Adrenal gland (tissue), 12 donors: ENCODE results near the gene NIPAL4. TPM values are rescaled to one million over a fixed set of nuclear protein-coding genes. Genes with fewer than 3 reads are reported as not detected.
"Not testable (repeated sequence)": the region's sequence is repeated elsewhere in the genome, so short reads cannot be mapped to it uniquely, and the experiment has no call there.

Source experiments
- DNase-seq, 7 donors: peaks; one replicate each; pipeline ENCODE4 v3.0.0-alpha.2; 2019 to 2020
- H3K27ac ChIP-seq, 5 donors: fragments of 200-600 bp; sonication (generic) in 4 of 5; 1 replicate in 3 of 5; 2 replicates in 2 of 5; pipeline versions ENCODE4 v1.5.1 to v1.8.0; 2016 to 2020; ENCODE audit warnings: mild to moderate bottlenecking in 1 of 5
- H3K27me3 ChIP-seq: fragments of 200-600 bp; 2 replicates; pipeline ENCODE4 v1.8.0; 2021
- H3K36me3 ChIP-seq, 2 donors: fragments of 200-600 bp; replicated peaks in 1 of 2; 1 replicate in 1 of 2; 2 replicates in 1 of 2; pipeline versions ENCODE4 v1.5.1 to v1.8.0; 2018 to 2022
- H3K4me1 ChIP-seq, 2 donors: fragments of 200-600 bp; replicated peaks in 1 of 2; 1 replicate in 1 of 2; 2 replicates in 1 of 2; pipeline versions ENCODE4 v1.5.1 to v1.8.0; 2018 to 2021
- H3K4me3 ChIP-seq, 4 donors: fragments of 200-600 bp; sonication (generic) in 3 of 4; one replicate each; pipeline ENCODE4 v1.5.1; 2016 to 2018
- H3K9me3 ChIP-seq, 3 donors: fragments of 200-600 bp; sonication (generic) in 1 of 3; replicated peaks in 1 of 3; 1 replicate in 2 of 3; 2 replicates in 1 of 3; pipeline versions ENCODE4 v1.5.1 to v1.8.0; 2016 to 2021
- POLR2A ChIP-seq, 2 donors: fragments of 450-650 bp; IDR thresholded peaks; one replicate each; pipeline ENCODE4 v1.6.1; 2017; ENCODE audit warnings: antibody characterized with exemption in 2 of 2, mild to moderate bottlenecking in 2 of 2, moderate library complexity in 1 of 2
- WGBS, 4 donors: extraction: QIAGEN DNeasy Blood & Tissue Kit in 2 of 4; methylation state at CpG; one replicate each; pipeline versions ENCODE4 v1.1.5 to v1.1.7; 2013 to 2017; 5-methylcytosine and 5-hydroxymethylcytosine counted together
- intact Hi-C, 2 donors: fragments of 100-400 bp; cut with DNase I; formaldehyde crosslinking; loops; one replicate each; pipeline versions ENCODE4 v1.14.1 to v1.15.0; 2022 to 2023
- polyA plus RNA-seq, 3 donors: library from polyadenylated mRNA; stranded (reverse); fragments of 200-250 nt in 2 of 3; fragments of 350-450 nt in 1 of 3; fragmentation: Illumina TruSeq in 1 of 3; extraction: RNeasy Lipid Tissue Mini Kit (QIAGEN cat#74804) in 1 of 3; gene quantifications; one replicate each; pipeline ENCODE4 v1.2.3, GENCODE V29; 2013 to 2014
- total RNA-seq, 9 donors: library from RNA; depleted of rRNA in 4 of 9; stranded (reverse); fragments of >200 nt in 4 of 9; fragments of 120-200 nt in 1 of 9; fragmentation: NEBNext Ultra II Directional in 1 of 9; extraction: Animal tissue kit (Norgen Biotek cat#: 25700) in 1 of 9; gene quantifications; one replicate each; pipeline versions ENCODE4 v1.1.0 to v1.2.4, GENCODE V29; 2013 to 2023
- TF ChIP-seq, protein P1 (sequence below), 6 experiments: fragments of 450-650 bp in 4 of 6; fragments of 200-600 bp in 2 of 6; sonication (generic) in 1 of 6; IDR thresholded peaks; 1 replicate in 5 of 6; 2 replicates in 1 of 6; pipeline versions ENCODE4 v1.5.1 to v1.8.0; 2016 to 2021; ENCODE audit warnings: antibody characterized with exemption in 6 of 6, mild to moderate bottlenecking in 2 of 6, moderate library complexity in 1 of 6
- donor health status: healthy with polysubstance abuse.
- donor health status: Bipolar disorder and iron deficiency.
- donor health status: DM: yes; HTN: yes; CAD: no.
- donor health status: DM: no; HTN: no; CAD: no.
- donor health status: DM: no; HTN: no; CAD: no.
- donor health status: DM: yes; HTN: yes; CAD: no.

Gene NIPAL4
- total and polyA plus RNA-seq, 12 donors = 0.08 to 0.20 (median 0.12) TPM; not detected in 8

DNA sequence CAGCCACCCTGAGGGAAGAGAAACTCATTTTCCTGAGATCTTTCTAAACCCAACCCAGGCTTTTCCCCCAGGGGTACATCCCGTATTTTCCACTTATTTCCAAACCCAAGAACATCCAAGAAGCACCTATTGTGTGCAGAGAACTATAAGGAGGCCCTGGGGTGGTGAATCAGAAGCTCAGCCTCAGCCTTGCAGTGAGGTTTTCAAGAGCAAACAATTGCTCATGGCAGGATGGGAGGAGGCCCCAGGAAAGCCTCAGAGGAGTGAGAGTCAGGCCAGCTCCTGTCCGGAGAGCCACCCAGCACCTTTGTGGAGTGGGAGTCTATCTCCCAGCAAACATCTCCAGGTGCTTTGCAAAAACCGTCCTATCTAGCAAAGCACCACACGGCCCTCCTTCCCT lies 19.2 kb downstream of the NIPAL4 start:
- no peak overlapping the region for H3K27ac ChIP-seq

DNA sequence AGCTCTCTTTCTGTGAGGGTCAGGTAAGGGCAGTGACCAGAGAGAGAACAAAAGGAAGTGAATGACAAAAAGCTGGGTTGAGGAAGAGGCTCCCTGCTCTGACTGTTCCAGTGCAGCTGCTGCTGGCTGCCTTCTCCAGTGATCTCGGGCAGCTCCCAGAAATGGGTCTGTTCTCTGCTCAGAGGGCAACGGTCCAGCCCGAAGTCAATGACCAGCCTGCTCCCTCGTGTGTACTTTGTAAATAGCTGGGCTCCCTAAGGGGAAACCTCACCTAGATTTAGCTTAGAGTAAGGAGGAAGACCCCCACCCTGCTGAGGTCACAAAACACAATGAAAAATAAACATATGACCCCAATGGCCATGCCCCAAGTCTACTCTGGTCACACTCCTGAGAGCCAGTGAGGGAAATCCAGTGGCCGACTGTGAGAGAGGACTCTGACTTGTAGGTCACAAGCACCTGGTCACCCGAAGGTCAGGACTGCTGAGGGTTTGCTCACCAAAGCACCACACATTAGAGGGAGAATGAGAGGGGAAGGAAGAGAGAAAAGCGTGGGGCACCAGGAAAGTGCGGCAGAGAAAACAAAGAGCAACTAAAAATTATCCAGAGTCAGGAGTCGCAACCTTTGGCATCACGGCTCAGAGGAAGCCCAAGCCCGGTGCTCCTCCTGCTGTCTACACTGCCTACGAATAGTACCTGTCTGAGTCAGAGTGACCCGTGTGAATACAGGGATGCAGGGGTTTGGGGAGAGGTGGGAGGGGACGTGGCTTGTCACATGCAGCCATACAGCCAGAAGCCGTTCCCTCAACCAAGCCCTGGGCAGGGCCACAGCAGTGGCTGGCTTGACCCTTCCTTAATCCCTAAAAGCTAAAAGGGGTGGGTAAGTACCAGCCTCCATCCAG lies 19.8 kb downstream of the NIPAL4 start:
- Histone ChIP-seq H3K9me3 (no peaks in the 10 kb centered on the region), H3K36me3 (peaks cover 0 to 7% of the 10 kb centered on the region in 2 donors), H3K4me3 (no peak overlapping the region), H3K27me3 (no peaks in the 10 kb centered on the region), H3K27ac (no peak overlapping the region), H3K4me1 (no peaks in the 10 kb centered on the region)
- no peak for DNase-seq
- intact Hi-C loops = loop anchor here (5.0 to 10.0 kb wide), 2 partner anchors 138 to 155 kb away; no protein-coding TSS in a partner anchor
- 77 to 85% (median 80%) methylated on average over 14 to 15 of the region's 15 CpGs for WGBS, 4 donors
- TF ChIP-seq, protein P1, sequence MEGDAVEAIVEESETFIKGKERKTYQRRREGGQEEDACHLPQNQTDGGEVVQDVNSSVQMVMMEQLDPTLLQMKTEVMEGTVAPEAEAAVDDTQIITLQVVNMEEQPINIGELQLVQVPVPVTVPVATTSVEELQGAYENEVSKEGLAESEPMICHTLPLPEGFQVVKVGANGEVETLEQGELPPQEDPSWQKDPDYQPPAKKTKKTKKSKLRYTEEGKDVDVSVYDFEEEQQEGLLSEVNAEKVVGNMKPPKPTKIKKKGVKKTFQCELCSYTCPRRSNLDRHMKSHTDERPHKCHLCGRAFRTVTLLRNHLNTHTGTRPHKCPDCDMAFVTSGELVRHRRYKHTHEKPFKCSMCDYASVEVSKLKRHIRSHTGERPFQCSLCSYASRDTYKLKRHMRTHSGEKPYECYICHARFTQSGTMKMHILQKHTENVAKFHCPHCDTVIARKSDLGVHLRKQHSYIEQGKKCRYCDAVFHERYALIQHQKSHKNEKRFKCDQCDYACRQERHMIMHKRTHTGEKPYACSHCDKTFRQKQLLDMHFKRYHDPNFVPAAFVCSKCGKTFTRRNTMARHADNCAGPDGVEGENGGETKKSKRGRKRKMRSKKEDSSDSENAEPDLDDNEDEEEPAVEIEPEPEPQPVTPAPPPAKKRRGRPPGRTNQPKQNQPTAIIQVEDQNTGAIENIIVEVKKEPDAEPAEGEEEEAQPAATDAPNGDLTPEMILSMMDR (IDR thresholded peaks at IDR 0.05) = no peak
- TF ChIP-seq POLR2A (IDR thresholded peaks at IDR 0.05) = no peak

More for the DNA sequence above, 19.2 kb downstream of the NIPAL4 start:
- intact Hi-C loops = loop anchor here (5.0 to 10.0 kb wide), 2 partner anchors 137 to 154 kb away; no protein-coding TSS in a partner anchor
- DNase-seq = no peak
- no peak for TF ChIP-seq POLR2A (IDR thresholded peaks at IDR 0.05)
- TF ChIP-seq, protein P1 (IDR thresholded peaks at IDR 0.05) = no peak
- WGBS, 4 donors = 87 to 93% (median 92%) methylated on average over 4 of the region's 4 CpGs
- Histone ChIP-seq H3K4me3 (no peak overlapping the region), H3K27me3 (no peaks in the 10 kb centered on the region), H3K9me3 (no peaks in the 10 kb centered on the region), H3K36me3 (peaks cover 0 to 7% of the 10 kb centered on the region in 2 donors), H3K4me1 (no peaks in the 10 kb centered on the region)

DNA sequence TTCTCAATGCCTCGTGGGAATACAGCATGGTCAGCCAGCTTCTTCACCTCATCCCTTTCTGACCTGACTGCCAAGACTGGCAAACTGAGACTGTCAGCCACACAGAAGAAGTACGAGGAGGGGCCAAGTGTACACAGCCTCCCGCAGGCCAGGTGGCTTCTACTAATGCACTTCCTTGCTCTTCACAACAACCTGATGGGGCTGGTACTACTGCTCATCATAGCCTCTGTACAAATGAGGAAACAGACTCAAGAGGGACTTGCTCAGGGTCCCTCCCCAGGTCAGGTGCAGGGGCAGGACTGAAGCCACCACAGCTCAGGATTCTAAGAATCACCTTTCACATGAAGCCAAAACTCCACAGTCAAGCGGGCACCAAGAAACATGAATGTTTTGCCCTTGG lies 21.3 kb downstream of the NIPAL4 start:
- Histone ChIP-seq H3K27ac (no peak overlapping the region), H3K4me1 (no peaks in the 10 kb centered on the region)
- whole genome bisulfite sequencing, 4 donors = 84 to 94% (median 87%) methylated on average over 4 of the region's 4 CpGs

DNA sequence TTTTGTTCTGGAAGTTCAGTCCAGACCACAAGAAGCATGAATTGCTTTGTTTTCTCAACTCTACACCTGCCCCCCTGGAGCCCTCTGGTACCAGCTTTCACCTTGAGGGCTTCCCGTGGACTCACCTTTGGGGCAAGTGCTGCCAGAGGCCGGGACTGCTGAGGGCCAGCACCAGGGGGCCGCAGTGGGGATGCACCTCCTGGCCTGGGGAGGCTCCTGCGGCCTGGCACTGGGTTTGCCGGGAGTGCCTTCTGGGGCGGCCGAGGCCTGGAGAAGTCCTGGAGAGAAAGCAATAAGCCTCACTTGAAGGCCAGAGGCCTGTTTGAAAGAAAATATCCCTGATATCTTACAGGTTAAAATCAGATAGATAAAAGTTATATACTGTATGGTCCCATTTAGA lies 21.7 kb downstream of the NIPAL4 start:
- intact Hi-C loops = no loop called here
- Histone ChIP-seq H3K36me3 (peaks cover 0 to 7% of the 10 kb centered on the region in 2 donors), H3K27ac (no peak overlapping the region), H3K27me3 (no peaks in the 10 kb centered on the region), H3K4me3 (no peak overlapping the region), H3K4me1 (no peaks in the 10 kb centered on the region), H3K9me3 (no peaks in the 10 kb centered on the region)
- DNase-seq = no peak
- 97 to 98% (median 98%) methylated on average over 7 of the region's 7 CpGs for WGBS, 4 donors
- no peak for TF ChIP-seq POLR2A (IDR thresholded peaks at IDR 0.05)
- TF ChIP-seq, protein P1 (IDR thresholded peaks at IDR 0.05) = no peak

More for the DNA sequence above, 21.3 kb downstream of the NIPAL4 start:
- H3K27me3 ChIP-seq = no peaks in the 10 kb centered on the region
- no peak for DNase-seq
- no peak overlapping the region for H3K4me3 ChIP-seq
- intact Hi-C loops = no loop called here
- no peaks in the 10 kb centered on the region for H3K9me3 ChIP-seq
- peaks cover 0 to 7% of the 10 kb centered on the region in 2 donors for H3K36me3 ChIP-seq
- TF ChIP-seq, protein P1 (IDR thresholded peaks at IDR 0.05) = no peak
- no peak for TF ChIP-seq POLR2A (IDR thresholded peaks at IDR 0.05)

DNA sequence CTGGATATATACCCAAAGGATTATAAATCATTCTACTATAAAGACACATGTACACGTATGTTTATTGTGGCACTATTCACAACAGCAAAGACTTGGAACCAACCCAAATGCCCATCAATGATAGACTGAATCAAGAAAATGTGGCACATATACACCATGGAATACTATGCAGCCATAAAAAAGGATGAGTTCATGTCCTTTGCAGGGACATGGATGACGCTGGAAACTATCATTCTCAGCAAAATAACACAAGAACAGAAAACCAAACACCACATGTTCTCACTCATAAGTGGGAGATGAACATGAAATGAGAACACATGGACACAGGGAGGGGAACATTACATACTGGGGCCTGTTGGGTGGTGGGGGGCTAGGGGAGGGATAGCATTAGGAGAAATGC lies 22.7 kb downstream of the NIPAL4 start:
- H3K4me1 ChIP-seq, DNase-seq, H3K36me3 ChIP-seq: not testable (repeated sequence)

More for the DNA sequence above, 22.7 kb downstream of the NIPAL4 start:
- H3K4me3 ChIP-seq, intact Hi-C loops, H3K27me3 ChIP-seq, H3K27ac ChIP-seq, H3K9me3 ChIP-seq: not testable (repeated sequence)
- 83 to 97% (median 87%) methylated on average over 2 of the region's 2 CpGs for WGBS, 4 donors
